DMS79 (cell line): ENCODE results near the gene FOXP4.

ENCODE experiments used
- DNase-seq: peaks from one replicate; lab custom pipeline; 2025; lab: John Stamatoyannopoulos, UW

FOXP4 gene

DNA sequence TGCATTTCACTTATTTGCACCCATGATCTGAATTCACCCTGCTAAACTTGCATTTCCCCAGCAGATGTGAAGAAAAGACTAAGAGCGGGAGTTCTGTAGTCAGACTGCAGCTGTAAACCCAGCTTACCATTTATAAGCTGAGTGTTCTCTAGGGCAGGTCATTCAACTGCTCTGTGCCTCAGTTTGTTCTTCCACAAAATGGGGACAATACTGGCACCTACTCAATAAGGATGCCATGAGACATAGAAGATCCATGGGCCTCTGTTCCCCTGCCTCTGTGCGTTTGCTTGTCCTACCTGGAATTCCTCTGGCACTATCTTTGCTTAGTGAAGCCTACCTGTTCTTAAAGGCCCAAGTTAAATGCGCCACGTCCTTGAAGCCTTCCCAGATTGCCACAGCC, 79.8 kb downstream of the FOXP4 start:
- DNase-seq = no peak

DNA sequence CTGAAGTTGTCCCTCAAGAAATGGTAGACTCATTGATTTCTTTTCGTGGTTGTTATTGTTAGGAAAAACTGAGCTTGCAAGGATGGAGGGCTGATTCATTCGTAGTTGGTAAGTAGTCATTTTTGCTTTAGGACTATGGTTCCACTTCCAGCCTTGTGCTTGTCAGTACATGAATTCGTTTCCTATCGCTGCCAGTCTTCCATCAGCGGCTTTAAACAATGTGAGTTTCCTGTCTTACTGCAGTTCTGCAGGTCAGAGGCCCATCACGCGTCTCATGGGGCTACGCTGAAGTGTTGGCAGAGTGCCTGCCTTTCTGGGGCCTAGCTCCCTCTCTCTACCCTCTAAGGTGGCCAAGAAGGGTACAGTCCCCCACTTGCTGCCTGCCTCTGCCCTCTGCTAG, 80.7 kb downstream of the FOXP4 start:
- DNase-seq = no peak

DNA sequence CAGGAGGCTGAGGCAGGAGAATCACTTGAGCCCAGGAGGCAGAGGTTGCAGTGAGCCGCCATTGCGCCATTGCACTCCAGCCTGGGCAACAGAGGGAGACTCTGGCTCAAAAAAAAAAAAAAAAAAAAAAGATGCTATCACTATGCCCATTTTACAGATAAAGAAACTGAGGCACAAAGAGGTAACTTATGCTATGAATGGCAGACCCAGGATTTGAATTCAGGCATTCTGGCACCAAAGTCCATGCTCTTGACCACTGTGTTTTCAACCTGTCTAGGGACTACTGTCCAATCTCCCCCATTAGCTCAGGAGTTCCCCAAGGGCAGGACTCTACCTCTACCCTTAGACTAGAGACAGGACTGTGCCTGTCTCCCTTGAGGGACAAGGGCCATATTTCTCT, 82.9 kb downstream of the FOXP4 start:
- DNase-seq = no peak

DNA sequence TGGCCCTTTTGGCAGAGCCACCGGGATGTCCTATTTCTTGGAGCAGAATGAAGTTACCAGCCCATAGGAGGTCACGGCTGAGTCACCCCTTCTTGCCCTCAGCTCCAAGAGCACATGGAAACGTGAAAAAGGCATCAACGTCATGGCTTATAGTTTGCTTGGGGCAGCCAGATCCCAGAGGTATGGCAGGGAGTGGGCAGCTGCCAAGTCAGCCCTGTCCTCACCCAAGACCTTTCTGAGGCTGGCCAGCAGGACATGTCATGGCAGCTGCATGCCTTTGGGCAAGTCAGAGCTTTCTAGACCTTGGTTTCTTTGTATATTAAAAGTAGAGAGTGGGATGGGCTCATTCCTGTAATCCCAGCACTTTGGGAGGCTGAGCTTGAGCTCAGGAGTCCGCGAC, 83.9 kb downstream of the FOXP4 start:
- DNase-seq = no peak

DNA sequence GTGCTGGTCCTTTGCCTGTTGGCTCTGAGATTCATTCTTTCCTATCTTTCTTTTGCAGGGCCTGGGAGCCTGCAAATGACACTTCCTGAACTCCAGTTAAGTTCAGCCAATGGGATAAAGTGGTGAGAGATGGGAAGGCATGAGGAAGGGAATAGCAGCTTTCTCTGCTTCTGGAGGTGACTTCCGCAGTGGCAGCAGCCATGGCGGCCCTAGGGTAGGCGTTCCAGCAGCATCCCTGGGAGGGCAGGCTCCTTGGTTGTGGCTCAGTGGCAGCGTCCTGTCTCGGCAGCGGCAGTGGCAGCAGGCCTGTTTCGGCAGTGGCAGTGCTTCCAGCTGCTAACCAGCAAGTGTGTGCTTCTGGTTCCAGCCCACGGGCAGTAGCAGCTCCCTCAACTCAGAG, 84.8 kb downstream of the FOXP4 start:
- DNase-seq = no peak

DNA sequence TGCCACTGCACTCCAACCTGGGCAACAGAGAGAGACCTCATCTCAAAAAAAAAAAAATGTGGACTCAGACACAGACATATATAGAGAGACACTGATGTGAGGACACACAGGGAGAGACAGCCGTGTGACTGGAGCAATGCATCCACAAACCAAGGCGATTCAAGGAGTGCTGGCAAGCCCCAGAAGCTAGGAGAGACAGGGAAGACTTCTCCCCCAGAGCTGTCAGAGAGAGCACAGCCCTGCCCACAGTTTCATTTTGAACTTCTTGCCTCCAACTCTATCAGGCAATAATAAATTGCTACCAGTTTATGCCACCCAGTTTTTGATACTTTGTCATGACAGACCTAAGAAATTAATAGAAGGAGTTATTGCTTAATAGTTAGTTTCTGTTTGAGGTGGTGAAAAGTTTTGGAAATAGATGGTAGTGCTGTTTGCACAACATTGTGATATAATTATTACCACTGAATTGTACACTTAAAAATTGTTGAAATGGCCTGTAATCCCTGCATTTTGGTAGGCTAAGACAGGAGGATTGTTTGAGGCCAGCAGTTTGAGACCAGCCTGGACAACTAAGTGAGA, 87.0 kb downstream of the FOXP4 start:
- DNase-seq = no peak

DNA sequence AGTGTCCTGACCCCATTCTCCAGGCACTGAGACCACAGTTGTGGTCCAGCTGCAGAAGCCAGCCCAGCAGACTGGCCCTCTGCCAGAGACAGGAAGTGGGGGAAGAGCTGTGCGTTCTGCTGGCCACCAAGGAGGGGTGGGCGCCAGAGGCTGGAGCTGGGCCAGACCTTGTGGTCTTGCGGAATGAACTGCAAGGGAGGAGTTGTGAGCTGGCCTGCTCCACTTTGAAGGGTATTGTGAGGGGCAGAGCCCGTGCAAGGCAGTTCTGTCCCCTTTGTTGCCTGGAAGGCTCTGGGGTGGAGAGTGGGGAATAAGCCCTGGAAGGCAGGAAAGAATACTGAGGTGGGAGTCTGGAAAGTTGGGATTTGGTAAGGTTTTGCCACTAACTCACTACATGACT, 88.5 kb downstream of the FOXP4 start:
- no peak for DNase-seq

DNA sequence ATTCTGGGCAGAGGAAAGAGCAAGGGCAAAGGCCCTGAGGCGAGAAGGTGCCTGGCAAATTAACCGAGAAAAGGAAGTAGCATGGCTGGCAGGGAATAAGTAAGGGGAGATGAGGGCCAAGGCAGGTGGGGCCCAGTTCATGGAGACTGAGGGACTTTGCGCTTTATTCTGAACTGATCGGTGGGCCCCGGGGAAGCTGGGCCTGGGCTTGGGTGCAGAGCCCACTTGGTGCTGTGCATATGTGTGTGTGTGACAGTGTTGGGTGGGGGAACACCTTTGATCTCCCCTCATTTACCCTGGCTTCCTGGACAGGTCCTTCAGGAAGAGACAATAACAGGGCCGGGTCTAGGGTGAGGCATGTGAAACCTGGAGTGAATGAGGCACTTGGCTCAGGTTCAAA, 89.2 kb downstream of the FOXP4 start:
- DNase-seq = no peak

DNA sequence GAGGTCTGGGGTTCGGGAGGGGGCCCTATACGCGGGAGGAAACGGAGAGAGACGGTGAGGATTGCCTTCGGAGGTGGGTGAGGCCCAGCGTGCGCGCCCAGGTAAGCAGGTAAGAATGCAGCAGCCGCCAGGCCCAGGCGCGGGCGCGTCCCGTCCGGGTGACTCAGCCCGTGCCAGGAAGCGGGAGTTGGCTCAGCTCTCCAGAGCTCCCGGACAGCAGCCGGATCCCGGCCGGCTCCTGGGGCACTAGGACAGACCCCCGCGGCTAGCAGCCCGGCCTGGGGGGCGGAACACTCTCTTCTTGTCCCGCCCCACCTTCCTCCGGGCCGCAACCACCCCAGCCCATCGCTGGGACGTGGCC, 90.6 kb downstream of the FOXP4 start:
- no peak for DNase-seq

DNA sequence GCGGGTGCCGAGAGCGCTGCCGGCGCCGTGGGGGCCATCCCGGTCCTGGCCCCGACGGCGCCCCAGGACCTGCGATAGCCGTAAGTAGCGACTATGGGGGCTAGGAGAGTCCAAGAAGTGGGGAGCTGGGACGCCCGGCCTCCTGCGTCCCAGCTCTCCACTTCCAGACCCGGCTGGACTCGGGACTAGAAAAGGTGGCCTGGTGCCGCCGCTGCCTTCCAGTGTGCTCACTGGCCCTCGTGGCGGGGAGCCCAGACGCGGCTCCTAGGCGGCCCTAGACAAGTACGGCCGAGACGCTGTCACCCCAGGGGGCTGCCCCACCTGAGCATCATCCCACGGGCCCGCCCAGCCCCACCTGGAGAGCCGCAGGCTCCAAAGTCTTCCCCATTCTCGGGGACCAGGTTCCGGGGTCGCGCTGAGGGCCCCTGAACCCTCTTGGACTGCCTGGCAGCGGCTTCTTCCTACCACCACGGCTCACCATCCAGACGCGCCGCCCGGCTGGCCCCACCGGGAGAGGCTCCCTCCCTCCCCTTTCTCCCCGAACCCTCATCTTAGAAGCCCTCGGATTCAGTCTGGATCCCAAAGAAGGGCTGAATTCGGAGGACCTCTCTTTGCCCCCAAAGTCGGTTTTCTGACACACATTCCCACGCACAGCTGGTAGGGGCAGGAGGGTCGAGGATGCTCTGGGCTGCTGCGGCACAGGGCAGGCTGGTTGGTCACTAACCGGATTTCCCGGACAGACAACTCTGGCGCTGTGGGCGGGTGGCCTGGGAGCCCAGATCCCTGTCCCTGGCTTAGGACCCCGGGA, 91.2 kb downstream of the FOXP4 start:
- DNase-seq = no peak

DNA sequence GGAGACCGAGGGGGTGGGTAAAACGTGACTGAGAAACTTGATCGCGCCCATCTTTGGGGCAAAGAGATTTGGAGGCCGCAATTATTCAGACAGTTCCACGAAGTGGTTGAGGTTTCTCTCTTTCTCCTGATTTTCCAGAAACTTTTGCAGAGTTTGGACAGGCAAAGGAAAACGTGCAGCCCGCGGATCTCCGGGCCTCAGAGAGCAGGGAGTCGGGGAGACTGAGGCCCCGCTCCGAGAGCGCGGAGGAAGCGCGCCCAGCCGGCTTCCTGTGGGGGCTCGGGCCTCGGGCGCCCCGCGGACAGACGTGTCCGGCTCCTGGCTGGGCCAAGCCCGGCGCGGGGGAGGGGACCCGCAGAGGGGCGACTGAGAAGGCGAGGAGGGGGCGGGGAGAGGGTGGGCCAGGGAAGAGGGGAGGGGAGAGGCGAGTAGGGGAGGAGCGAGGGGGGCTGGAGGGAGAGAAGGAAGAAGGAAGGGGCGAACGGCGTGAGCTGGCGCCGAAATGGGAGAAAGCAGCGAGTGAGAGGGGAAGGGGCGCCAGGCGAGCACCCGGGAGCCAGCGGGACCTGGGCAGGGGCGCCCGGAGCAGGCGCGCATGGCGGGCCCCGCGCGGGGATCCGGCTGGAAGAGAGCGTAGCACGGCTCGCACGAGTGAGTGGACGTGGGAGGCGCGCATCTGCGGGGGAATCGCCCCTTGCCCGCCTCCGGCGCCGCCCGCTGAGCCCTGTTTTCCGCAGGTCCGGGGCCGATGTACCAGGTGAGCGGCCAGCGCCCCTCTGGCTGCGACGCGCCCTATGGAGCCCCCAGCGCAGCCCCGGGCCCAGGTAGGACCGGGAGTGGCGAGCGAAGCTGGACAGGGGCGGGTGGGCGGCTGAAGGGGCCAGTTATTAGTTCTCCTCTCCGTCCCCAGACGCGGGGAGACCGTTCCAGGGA, 92.1 kb downstream of the FOXP4 start, which contains the start of gene MDFI:
MDFI (plus strand) TSS at position 467 of the 933 bp plus-strand sequence; CDS start at position 749, 282 bp downstream.
- no peak for DNase-seq

DNA sequence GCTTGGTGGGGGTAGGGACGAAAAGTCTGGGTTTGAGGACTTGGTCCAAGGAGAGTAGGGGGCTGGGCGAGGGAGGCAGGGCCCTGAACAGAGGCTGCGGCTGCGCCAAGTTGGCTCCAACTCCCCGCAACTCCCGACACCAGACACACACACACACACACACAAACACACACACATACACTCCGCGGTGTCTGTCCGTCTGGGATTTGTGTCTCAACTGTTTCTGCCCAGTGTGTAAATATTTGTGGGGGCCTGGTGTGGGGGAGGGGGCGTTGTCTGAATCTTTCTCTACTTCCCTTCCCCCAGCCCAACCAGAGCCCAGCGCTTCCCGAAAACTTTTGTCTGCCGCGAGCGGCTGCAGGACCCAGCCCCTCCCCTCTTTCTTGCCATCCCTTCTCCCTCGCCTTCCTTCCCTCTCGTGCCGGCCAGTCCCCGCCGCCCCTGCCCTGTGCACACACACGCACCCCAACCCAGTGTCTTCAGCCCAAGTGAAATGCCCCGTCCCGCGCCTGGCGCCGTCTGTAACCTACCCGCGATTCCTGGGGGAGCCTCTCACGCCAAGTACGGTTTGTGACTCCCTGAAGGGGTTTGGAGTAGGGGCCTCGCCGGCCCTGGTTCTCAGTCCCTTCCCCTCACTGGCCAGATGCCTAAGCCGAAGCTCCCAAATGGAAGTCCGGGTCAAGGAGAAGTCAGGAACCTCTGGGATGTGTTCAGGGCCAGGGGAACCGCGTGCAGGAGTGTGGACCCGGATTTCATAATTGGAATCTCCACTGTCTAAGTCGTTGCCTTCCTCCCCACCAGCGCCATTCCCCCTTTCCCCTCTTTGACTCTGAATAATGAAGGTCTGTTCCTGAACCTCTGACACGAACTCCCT, 93.0 kb downstream of the FOXP4 start:
- no peak for DNase-seq

DNA sequence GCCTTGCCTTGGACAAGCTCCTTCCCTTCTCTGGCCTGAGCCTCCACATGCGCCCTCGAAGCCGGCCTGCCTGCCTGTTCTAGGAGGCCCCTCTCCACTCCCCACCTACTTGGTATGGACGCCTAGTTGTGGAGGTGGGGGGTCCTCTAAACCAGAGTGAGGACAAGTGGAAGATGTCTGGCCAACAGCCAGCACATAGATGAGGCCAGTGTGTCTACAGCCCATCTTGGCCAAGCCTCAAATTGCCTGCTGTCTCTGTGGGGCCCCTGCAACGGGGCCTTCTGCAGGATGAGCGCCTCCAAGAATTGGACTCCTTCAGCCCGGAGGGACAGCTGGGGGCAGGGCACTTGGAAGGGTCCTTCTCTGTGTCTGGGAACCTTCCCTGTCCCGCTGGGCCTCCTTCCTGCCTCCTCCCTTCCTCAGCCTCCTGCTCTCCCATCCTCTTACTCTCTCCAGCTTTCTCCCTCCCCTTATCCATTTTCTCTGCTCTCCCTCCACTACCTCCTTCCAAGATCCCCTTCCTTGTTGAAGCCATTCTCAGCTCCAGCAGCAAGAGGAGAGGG, 93.7 kb downstream of the FOXP4 start:
- no peak for DNase-seq

DNA sequence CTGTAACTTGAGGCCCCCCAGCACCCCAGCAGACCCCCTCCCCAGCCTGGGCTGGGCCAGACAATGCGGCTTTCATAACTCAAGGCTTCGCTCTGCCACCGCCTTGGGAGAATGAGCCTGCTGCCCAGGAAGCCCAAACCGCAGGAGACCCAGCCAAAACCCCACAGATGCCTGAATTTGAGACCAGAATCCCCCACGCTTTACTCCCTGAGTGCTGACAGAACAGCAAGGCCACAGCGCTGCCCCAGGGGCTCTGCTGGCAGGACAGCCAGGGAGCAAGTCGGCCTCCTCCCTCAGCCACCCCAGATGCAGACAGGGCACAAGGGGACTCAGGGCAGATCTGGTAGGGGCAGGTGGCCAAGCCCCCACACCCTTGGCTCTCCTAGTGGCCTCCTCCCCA, 94.2 kb downstream of the FOXP4 start:
- DNase-seq = no peak

DNA sequence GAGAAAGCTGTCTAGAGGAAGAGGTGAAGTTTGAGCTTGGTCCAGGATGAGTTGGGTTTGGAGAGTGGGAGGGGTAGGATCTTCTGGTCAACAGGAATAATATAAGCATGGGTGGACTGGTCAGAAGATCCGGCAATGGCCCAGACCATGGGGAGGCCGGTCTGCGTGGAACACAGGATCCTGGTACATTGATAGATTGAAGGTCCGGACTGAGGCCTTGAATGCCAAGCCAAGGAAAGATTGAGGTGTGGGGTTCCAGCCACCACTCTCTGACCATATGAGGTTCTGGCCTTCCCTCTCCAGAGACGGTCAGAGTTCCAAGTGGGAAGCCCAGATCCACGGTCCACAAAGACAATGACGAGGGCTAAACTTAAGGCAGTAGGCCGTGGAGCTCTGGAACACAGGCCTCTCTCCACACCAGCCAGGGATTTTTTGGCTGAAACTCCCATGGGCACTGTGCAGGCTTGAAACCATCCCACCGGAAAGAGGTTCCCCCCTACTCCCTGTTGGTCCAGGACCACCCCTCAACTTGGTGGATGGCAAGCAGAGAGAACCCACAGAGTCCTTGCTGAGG, 95.3 kb downstream of the FOXP4 start:
- DNase-seq = no peak

DNA sequence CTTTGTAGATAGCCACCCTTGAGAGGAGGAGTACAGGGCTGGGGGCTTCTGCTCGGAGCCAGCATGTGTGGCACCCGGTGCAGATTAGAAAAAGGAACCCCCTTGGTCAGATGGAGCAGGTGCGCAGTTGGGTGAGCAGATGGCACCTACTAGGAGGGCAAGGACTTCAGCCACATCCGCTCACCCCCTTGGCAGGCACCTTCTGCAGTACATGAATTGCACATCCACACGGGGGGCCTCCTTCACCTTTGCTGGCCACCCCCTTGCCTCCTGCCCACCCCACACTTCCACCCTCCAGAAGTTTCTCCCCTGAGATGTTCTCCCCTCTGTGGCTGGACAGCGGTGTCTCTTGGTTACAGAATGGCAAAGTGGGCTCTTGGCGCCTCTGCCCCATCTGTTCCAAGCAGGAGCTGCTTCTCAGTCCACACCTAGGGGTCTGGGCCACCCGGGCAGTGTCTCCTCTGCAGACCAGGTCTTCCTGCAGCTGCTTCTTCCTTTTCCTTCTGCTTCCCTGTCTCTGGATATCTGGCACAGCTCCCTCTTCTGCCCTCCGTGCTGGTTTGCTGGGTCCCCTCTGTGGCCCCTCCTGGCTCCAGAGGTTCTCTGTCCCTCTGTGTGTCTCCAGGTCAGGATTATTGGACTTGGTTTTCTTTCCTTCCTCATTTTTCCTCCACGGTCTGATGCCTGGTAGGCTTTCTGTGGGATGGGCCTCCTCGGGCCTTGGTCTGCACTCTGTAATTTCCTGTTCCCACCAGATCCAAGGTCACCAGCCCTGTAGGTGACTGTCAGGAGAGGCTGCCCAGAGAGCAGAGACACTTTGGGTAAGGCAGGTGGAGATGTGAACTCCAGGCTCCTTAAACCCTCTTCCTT, 96.1 kb downstream of the FOXP4 start:
- no peak for DNase-seq

DNA sequence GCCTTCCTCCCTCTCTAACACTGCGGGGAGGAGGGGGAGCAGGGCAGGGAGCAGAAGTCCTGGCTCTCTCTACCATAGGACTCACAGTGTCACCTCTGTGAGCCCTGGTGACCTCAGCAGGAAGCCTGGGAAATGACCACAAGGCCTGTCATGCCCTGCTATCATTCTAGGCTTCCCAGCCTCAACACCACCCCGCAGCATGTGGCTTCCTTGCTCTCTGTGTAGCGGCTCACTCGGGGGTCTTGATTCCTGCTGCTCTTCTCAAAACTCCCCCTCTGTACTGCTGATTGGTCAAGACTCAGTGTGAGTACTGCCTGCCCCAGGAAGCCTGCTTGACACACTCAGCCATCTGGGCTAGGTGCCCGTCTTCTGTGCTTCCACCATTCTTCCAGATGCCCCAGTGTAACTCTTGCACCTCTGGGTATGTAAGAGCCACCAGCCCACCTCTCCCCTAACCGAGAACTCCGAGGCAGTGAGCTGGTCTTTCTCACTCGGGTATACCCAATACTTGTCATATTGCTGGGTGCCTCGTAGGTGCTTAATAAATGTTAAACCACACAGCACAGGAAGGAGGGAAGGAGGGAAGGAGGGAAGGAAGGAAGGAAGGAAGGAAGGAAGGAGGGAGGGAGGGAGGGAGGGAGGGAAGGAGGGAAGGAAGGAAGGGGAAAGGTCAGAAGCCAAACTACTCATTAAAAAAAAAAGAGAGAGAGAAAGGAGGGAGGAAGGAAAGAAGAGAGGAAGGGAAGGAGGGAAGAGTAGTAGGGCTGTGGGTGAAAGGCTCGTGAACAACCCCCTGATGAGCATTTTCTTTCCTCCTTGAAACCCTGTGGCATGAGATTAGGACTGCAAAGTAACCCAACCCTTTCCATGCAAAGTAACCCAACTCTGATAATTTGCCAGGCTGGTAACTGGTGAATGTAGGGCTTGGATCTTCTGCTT, 97.0 kb downstream of the FOXP4 start:
- no peak for DNase-seq

DNA sequence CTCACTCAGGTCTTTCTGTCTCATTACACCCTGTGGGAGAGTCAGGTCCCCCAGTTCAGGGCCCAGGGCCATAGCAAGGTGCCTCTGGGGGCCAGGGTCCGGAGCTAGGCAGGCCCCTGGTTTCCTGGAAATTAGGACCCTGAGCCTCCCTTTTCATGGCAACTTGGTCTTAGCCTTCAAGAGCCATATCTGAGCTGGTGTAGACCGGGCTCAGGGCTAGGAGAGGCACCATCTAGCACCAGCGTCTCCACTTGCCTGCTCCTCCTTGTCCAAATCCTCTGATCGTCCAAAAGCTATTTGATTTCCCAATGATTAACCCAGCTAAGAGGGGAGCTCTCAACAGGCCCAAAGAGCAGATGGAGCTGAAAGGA, 97.7 kb downstream of the FOXP4 start:
- no peak for DNase-seq

DNA sequence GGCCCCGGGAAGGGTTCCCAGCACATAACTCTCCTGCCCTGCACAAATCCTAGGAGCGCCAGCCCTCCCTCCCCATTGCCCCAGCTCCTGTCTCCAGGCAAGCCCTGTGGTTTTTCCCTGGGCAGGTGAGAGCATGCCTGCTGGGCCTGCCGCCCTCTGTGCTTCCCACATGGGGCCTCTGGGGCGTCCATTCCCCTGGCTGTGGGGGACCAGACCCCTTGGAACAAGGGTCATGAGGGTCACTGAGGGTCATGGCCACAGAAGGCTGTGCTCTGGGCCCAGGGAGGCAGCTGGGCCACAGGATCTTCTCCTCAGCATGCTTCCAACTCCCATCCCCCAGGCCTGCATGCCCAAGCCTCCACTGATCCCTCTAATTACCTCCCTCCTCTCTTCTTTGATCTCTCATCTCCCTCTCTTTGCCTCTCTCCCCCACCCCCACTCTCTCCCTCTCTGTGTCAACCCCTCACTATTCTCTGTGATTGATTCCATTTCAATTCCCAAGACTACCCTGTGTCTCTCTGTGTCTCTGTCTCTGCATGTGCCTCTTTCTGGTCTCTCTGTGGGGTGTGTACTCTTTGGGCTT, 98.2 kb downstream of the FOXP4 start:
- no peak for DNase-seq
